Measurements from ENCODE around the gene HMG20A. TPM values are rescaled to one million over a fixed set of nuclear protein-coding genes. Genes with fewer than 3 reads are reported as not detected.

HMG20A gene
- total and polyA plus RNA-seq, 10 of the 15 experiments (the other 5 are each of a cell fraction or from before 2014, with no cell fraction given), result 30.0 to 98.7 (median 46.8) TPM

GRCh38 chr15:77496715-77497109 is 76.0 kb downstream of the HMG20A start:
- no TSS peak for BruUV-seq (replicated peaks)
- no peaks in the 10 kb centered on the region for H4K20me1 ChIP-seq (ENCODE audit: control insufficient read depth, insufficient read depth)
- CTCF ChIA-PET, result interaction anchor here (0.7 to 10.5 kb wide), 41 partner anchors 9 to 555 kb away, joined by 3 to 411 read pairs (median 4); partner anchors contain the start of gene HMG20A
- H3K4me2 ChIP-seq (ENCODE audit: control insufficient read depth, insufficient read depth), result no peak overlapping the region
- 0 out of 4 replicates have a peak, but pooled peaks cover 0 to 5% of the 10 kb centered on the region in 2 experiments for H3K36me3 ChIP-seq (ENCODE audit: control insufficient read depth in 2 of 2, insufficient read depth in 2 of 2, low read length in 1 of 2)
- 25% methylated on average over 16 of the region's 16 CpGs for WGBS (ENCODE audit: insufficient coverage, insufficient replicate concordance, low lambda C conversion rate, missing lambda C conversion rate)
- no peak overlapping the region for H3K9ac ChIP-seq (ENCODE audit: control insufficient read depth, insufficient read depth, low read length)
- RAD21 ChIA-PET (ENCODE audit: unreplicated experiment), result interaction anchor here (0.7 to 10.5 kb wide), 22 partner anchors 32 to 722 kb away, joined by 3 to 279 read pairs (median 5); partner anchors contain the start of gene PEAK1
- intact Hi-C loops (cut with micrococcal nuclease; ENCODE audit: unreplicated experiment) (loop anchor here (1.0 to 5.0 kb wide), 3 partner anchors 46 to 378 kb away; no protein-coding TSS in a partner anchor), in situ Hi-C loops (cut with MboI) (loop anchor here (5.0 kb wide), 2 partner anchors 309 to 379 kb away; no protein-coding TSS in a partner anchor)
- peaks cover 20% of the 10 kb centered on the region for H3K4me1 ChIP-seq (ENCODE audit: control insufficient read depth, insufficient read depth, low read length)
- SMC1A ChIA-PET (ENCODE audit: uncharacterized antibody, unreplicated experiment), result interaction anchor here (0.7 to 10.1 kb wide), 24 partner anchors 9 to 464 kb away, joined by 3 to 269 read pairs (median 4); no protein-coding TSS in a partner anchor
- FAIRE-seq, result peak; percentile 73
- H3K27ac ChIP-seq (ENCODE audit: control insufficient read depth, insufficient read depth), result no peak overlapping the region
- POLR2A ChIA-PET, result interaction anchor here (0.7 to 1.6 kb wide), 4 partner anchors 47 to 384 kb away, joined by 3 to 15 read pairs (median 3); no protein-coding TSS in a partner anchor
- no peak for DNase-seq (ENCODE audit: low read depth, low spot score)
- H2AFZ ChIP-seq (ENCODE audit: control insufficient read depth, low read depth, low read length), result peak overlapping the region; percentile 22
- no peaks in the 10 kb centered on the region for H3K9me3 ChIP-seq (replicated peaks; ENCODE audit: control insufficient read depth, insufficient read depth, low read length)
- H3K4me3 ChIP-seq, result no peak overlapping the region
- no peaks in the 10 kb centered on the region for H3K79me2 ChIP-seq (ENCODE audit: control insufficient read depth, insufficient read depth, low read length)
- H3K27me3 ChIP-seq (replicated peaks in 1 of 2; ENCODE audit: control insufficient read depth in 2 of 2, insufficient read depth in 2 of 2, low read length in 1 of 2), result no peaks in the 10 kb centered on the region
- peak; percentile 92 for ATAC-seq
- TF ChIP-seq ATF7 (IDR thresholded peaks at IDR 0.05; ENCODE audit: low read depth), result no peak
- TF ChIP-seq CEBPB (IDR thresholded peaks at IDR 0.05; ENCODE audit: borderline replicate concordance in 1 of 2, low read depth in 2 of 2, low read length in 2 of 2), result peak in 1 of 2 experiments; percentile 62; a peak in 1 of 4 replicates
- no peak for TF ChIP-seq CUX1 (IDR thresholded peaks at IDR 0.05; ENCODE audit: insufficient replicate concordance, low read depth, low read length)
- TF ChIP-seq SRF (IDR thresholded peaks at IDR 0.05; ENCODE audit: low read depth in 2 of 2, low read length in 2 of 2), result no peak
- no peak for TF ChIP-seq RB1 (IDR thresholded peaks at IDR 0.05; ENCODE audit: borderline replicate concordance)
- TF ChIP-seq NR2C2 (IDR thresholded peaks at IDR 0.05; ENCODE audit: borderline replicate concordance, control insufficient read depth, insufficient read length, low read depth), result no peak
- TF ChIP-seq MXI1 (IDR thresholded peaks at IDR 0.05; ENCODE audit: low read depth, low read length), result peak; percentile 22; the same call in 1 of the 2 replicates
- no peak for TF ChIP-seq STAT3 (IDR thresholded peaks at IDR 0.05; ENCODE audit: low read depth, low read length)
- TF ChIP-seq CTCF (IDR thresholded peaks at IDR 0.05 in 2 of 3, conservative IDR thresholded peaks at IDR 0.05 in 1 of 3; ENCODE audit: control insufficient read depth in 2 of 3, extremely low read depth in 1 of 3, insufficient read depth in 1 of 3, low read depth in 3 of 3, low read length in 3 of 3), result peak; percentile 89 to 96 (median 96)
- 0 out of 2 replicates have a peak, but pooled peaks have one; percentile 22 for TF ChIP-seq SMARCA5 (IDR thresholded peaks at IDR 0.05)
- TF ChIP-seq POLR2A (IDR thresholded peaks at IDR 0.05; ENCODE audit: low read depth, low read length), result no peak
- peak; percentile 95 for TF ChIP-seq SMC3 (IDR thresholded peaks at IDR 0.05; ENCODE audit: borderline replicate concordance, low read length)
- TF ChIP-seq RAD21 (IDR thresholded peaks at IDR 0.05; ENCODE audit: insufficient read depth, low read depth, low read length), result peak; percentile 95
- TF ChIP-seq POU2F2 (IDR thresholded peaks at IDR 0.05; ENCODE audit: borderline replicate concordance, low read depth, low read length), result 0 out of 3 replicates have a peak, but pooled peaks have one; percentile 34
- no peak for TF ChIP-seq MTA3 (IDR thresholded peaks at IDR 0.05; ENCODE audit: borderline replicate concordance, low read length)
- 0 out of 2 replicates have a peak, but pooled peaks have one; percentile 21 for TF ChIP-seq HDGF (IDR thresholded peaks at IDR 0.05)
- TF ChIP-seq BRCA1 (IDR thresholded peaks at IDR 0.05; ENCODE audit: low read depth, low read length), result no peak
- TF ChIP-seq IRF4 (IDR thresholded peaks at IDR 0.05; ENCODE audit: low read depth, low read length), result peak; percentile 7; the same call in 1 of the 2 replicates
